Right kidney (tissue), 1 donor: Measurements from ENCODE around the gene CSPG5.

Experiments used
- DNase-seq: peaks from one replicate; pipeline ENCODE4 v3.0.0-alpha.2; 2016

Gene CSPG5

DNA sequence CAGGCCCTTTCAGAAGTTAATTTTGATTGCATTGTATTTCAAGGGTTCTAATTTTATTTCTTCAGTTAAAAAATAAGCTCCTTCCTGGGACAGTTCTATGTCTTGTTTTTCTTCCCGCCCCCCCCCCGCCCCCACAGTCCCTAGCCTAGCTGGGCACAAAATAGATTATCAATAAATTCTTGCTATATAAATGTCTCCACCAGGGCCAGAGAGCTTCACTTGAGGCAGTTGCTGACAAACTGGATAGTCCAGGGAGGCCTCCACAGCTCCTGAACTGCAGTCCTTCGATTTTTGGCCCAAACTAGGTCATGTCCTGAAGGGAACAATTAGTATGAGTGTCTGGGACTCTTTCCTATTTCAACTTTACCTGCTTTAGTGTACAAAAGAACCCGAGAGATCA is 9.9 kb upstream of the CSPG5 start:
- DNase-seq: no peak

DNA sequence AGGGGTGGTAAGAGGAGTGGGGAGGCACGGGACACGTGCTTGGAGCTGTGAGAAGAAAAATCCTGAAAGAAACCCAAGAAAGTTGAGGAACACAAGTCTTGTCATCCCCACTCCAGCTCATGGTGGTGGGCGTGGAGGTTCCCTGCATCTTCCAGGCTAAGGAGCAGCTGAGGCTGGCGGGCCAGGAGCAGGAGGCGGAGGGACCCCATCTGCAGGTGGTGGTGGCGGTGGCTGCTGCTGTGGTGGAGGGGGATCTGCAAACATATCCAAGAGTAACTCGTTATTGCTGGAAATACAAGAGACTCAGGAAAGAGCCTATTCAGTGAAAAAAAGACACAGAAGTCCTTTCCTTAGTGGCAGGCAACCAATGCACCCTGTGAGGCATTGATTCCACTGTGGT is 9.4 kb upstream of the CSPG5 start:
- no peak for DNase-seq

DNA sequence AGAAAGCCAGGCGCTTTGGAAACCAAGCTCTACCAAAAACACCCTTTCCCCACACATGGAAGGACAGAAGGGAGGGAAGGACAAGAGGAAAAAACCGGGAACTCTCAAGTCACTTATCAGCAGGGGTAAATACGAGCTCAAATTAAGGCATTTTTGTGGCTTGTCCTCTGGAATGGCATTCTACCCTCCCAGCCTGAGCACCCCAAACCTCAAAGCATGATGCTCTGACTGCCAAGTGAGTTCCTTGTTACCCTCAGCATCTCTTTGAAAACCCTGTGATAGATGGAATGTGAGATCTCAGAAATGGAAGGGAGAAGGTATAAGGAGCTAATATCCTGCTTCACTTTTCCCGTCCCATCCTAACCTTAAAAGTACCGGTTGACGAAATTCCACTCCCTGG is 8.1 kb upstream of the CSPG5 start:
- DNase-seq: no peak

DNA sequence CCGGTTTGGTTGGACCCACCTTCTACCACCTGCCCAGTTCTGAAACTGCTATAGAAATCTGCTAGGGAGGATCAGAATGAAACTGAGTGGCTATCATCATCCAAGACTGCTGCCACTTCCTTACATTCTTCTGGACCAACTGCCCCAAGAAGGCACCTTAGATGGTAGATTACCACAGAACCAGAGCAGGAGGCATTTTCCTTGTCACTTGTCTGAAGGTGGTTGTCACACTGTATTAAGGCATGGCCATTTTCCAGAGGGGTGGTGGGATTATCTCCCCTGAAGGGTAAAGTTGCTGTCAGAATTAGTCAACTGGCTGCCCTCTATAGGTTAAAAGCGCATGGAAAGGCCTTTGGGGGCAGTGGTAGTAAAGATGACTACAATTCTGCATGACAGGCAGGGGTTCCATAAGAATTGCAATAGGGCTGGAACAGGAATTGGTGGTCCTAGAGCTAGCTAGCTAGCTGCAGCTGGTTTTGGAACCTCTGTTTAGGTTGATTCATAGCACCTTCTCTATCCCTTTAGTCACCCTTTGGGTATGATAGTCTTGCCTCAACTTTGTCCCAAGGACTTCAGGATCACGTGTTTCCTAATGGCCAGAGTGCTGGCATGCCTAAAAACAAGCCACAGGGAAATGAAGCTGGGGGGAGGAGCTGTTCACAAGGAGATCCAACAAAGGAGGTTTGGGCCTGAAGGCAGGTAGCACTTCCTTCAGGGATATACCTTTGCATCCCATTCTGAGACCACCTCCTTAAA is 4.8 kb upstream of the CSPG5 start:
- DNase-seq: no peak

DNA sequence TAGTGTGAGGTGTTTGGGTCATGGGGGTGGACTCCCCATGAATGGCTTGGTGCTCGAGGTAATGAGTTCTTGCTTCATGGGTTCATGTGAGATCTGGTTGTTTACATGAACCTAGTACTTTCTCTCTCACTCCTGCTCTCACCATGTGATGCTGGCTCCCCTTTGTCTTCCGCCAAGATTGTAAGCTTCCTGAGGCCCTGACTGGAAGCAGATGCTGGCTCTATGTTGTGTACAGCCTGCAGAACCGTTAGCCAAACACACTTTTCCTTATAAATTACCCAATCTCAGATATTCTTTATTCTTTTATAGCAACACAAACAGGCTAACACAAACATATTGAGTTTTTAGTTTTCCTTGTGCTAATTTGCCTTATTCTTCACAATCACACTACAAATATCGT is 3.2 kb upstream of the CSPG5 start:
- no peak for DNase-seq

DNA sequence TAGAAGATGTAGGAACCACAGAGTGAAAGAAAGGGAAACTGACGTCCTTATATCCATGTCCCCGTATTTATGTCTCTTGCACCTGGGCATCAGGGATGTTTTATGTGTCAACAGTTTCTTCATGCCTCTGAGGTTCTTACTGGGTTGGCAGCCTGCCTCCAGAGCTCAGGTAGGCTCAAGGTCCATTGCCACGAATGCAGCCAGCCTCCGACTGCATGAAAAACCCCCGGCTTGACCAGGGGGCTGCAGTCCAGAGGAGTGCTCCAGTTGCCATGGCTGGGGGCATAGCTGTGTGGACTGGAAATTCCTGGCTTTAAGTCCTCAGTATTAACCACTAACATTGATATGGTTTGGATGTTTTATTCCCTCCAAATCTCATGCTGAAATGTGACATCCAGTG is 2.8 kb upstream of the CSPG5 start:
- DNase-seq: no peak

GRCh38 chr3:47580481-47580880 is 1.8 kb upstream of the CSPG5 start:
- DNase-seq: no peak

DNA sequence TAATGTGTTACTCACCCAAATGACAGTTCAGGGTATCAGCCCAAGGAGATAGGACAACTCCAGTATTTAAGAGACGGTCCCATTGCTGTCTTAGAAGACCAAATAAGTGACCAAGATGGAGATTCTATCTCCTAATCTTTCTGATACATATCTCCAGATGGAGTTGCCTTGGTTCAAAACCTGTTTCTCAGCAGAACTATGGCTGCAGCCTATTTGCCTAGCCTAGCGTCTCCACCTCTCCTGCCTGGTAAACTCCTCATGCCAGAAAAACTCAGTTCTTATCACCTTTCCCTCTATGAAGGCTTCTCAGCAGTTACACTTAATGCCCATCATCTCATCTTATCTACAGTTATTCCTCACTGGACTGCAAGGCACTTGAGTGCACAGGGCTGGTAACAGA is 1.2 kb upstream of the CSPG5 start:
- DNase-seq: no peak

GRCh38 chr3:47578119-47578632 is 489 bp downstream of the CSPG5 start:
- no peak for DNase-seq

DNA sequence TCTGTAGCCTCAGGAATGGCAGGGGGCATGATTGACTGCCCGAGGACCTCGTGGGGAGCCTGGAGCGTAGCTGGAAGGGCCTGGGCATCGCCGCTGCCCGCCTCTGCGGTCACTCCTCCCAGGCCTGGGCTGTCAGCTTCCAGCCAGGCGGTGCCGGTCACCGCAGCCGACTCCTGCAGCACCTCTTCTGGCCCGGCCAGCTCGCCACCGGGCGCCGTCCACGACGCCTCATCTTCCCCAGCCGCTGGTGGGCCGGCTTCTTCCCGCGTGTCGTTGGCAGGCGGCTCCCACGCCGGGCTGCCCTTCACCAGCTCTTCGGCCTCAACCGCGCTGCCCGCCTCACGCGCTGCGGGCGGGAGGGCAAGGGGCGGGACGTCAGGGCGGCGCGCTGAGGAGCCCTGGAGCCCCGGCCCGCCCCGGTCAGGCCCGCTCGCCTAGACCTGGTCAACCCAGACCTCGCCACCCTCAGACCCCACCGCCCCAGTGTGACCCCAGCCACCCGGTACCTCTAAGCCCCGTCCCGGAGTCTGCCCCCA is 1.0 kb downstream of the CSPG5 start:
- DNase-seq: peak; percentile 63

DNA sequence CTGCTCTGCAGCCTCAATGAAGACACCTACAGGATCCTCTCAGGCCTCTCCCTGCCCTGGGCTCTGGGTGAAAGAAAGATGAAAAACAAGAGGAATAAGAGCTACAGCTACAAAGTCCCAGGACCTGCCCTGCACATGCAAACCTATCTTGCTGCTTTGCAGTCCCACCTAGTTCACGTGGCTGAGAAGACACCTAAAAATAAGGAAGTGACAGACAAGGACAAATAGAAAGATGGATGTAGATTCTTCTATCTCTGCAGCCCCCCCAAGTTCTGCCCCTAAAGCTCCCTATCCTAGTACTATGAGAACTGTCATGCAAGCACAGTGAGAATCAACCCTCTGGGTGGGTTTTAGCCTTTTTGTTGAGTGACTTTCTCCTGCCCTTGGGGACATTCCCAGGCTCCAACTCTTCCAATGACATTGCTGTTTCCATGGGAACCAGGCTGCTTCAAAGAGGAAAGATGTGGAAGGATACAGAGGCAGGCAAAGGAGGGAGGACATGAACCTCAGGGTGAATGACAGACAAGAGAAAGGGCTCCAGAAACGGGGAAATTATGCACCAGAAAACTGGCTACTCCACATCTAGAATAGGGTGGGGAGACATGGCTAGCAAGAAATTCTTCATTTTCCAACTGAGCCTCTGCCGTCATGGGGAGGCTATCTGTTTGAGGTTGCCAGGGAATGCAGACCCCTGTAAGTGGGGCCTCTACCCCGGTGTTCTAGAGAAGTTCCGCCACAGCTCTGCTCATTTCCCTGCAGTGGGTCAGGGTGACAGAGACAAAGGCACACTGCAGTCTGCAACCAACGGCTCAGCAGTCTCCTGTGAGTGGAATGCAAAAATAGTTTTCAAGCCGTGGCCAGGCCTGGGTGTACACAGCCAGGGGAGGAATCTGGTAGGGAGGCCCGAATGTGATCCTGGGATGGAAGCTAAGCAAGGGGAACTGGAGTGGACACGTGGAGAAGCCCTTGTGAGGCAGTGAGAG is 5.2 kb downstream of the CSPG5 start:
- DNase-seq: no peak

- no peak for DNase-seq
Measured at GRCh38 chr3:47571391-47572175, 7.1 kb downstream of the CSPG5 start.

GRCh38 chr3:47568901-47569300 is 9.8 kb downstream of the CSPG5 start:
- DNase-seq: no peak

DNA sequence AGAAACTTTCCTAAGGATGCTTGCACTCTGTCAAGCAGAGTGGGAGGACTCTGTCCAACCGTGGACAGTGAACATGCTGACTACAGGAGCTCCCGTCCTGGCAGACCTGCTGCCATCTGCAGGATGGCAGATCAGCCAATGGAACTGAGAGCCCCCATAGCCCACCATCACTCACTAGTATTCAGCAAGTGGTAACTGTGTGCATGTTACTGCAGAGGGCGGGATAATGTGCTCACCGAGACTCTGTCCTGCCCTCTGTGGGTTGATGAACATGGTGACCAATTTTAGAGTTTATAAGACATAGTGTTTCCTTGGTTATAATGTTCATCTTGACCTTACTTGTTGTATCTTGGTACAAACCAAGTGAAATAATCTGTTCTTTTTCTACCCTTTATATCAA is 11.5 kb downstream of the CSPG5 start:
- no peak for DNase-seq

GRCh38 chr3:47566667-47567066 is 12.0 kb downstream of the CSPG5 start:
- DNase-seq: no peak

DNA sequence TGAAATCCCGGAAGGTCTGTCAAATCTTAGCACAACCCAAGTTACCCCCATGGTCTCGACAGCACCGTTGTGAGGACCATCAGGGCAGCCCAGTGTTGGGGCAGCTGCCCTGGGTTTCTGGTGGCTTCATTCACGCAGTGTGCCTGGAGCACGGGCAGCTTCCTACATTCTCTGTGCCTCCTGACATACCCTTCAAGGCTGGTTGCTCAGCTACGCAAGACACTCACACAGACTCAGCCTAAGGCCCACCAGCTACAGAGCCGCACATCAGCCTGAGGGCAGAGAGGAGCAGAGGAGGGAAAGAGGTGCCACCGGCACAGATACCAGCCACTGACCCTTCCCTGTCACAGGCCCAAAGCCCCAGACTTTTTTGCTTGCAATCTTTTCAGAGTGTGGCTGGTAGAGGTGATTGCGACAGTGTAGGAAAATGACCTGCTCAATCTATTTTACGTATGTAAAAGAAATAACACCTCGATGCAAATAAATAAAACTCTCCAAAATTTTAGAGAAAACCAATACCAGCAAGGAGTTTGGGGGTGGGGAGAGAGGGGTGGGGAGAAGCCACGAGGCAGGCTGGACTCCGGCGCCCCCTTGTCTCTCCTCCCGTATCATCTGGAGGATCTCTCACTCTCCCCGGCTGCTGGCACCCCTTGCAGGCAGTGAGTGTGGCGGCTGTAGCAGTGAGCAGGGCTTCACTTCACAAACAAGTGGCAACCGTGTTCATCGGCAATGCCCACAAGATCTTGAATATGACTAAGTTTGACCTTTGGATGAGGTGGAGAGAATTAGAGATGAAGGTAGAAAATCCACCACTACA is 12.7 kb downstream of the CSPG5 start:
- no peak for DNase-seq

DNA sequence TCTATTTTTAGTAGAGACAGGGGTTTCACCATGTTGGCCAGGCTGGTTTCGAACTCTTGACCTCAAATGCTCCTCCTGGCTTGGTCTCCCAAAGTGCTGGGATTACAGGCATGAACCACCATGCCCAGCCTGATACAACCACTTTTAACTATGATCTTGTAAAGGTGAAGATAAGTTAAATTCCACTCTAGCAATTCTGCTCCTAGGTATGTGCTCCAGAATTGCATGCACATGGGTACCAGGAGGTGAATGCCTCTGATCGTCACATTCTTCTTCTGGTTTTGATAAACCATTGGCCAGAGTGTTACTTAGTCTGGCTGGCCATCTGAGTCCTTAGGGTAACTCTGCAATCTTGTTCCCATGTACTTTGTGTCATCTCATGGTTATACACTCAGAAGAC is 22.3 kb downstream of the CSPG5 start:
- DNase-seq: no peak

GRCh38 chr3:47554335-47554734 is 24.3 kb downstream of the CSPG5 start:
- no peak for DNase-seq

GRCh38 chr3:47553407-47553806 is 25.3 kb downstream of the CSPG5 start:
- DNase-seq: no peak

DNA sequence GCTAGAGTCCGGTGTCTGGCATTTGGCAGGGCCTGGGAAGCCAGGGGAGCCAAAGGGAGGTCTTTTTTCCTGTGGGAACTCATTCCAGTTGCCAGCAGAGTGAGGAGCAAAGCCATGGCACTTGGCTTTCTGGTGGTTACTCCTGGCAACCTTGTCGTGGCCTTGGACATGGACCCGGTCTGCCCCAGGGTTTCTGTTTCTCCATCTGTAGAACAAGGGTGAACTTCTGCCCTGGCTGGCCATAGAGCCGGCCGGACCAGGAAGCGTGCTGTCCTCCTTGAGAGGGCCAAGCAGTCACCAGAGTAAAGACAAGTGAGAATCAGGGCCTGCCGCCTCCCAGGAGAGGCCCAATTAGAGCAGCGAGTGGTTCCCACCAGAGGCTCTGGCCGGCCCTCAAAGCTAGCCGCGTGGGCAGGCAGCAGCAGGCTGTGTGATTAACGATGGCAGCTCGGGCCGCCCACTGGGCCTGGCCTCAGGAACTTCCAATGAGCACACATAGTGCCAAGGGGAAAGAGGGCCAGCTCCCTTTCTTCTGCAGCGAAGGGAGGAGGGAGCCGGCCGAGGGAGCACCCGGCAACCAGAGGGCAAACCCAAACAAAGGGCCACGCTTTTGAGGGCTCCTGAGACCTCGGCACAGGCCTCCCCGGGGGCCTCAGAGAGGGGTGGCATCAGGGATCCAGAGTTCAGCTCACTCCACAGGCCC is 36.0 kb downstream of the CSPG5 start:
- DNase-seq: peak; percentile 43
